GM19455 (cell line): ENCODE results near the gene AKR7A2.
"Not testable (repeated sequence)": the region's sequence is repeated elsewhere in the genome, so short reads cannot be mapped to it uniquely, and the experiment has no call there.

Experiments
- ATAC-seq: cut with Tn5 transposase; IDR thresholded peaks from one replicate; pipeline ENCODE4 v1.9.1; 2021; ENCODE audit not compliant: unreplicated experiment

The AKR7A2 gene

DNA sequence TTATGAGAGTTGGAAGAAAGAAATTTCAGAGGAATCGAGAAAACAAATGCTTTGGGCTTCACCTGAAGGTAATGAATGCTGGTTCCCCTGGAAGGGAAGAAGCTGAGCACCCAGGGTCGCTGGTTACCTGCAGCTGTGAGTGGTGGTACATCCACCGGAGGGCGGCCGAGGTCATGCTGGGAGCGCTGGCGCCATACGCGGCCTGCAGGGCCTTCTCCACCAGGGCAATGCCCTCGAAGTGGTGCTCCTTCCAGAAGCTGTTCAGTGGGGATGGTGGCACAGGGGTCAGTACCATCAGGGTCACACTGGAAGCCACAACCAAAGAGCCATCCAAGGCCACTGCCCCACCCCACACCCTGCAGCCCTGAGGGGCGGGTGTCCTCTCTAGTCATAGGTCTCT lies 43.5 kb downstream of the AKR7A2 start:
- no peak for ATAC-seq

GRCh38 chr1:19262744-19263143 lies 49.2 kb downstream of the AKR7A2 start:
- no peak for ATAC-seq

GRCh38 chr1:19262047-19262446 lies 49.9 kb downstream of the AKR7A2 start:
- no peak for ATAC-seq

DNA sequence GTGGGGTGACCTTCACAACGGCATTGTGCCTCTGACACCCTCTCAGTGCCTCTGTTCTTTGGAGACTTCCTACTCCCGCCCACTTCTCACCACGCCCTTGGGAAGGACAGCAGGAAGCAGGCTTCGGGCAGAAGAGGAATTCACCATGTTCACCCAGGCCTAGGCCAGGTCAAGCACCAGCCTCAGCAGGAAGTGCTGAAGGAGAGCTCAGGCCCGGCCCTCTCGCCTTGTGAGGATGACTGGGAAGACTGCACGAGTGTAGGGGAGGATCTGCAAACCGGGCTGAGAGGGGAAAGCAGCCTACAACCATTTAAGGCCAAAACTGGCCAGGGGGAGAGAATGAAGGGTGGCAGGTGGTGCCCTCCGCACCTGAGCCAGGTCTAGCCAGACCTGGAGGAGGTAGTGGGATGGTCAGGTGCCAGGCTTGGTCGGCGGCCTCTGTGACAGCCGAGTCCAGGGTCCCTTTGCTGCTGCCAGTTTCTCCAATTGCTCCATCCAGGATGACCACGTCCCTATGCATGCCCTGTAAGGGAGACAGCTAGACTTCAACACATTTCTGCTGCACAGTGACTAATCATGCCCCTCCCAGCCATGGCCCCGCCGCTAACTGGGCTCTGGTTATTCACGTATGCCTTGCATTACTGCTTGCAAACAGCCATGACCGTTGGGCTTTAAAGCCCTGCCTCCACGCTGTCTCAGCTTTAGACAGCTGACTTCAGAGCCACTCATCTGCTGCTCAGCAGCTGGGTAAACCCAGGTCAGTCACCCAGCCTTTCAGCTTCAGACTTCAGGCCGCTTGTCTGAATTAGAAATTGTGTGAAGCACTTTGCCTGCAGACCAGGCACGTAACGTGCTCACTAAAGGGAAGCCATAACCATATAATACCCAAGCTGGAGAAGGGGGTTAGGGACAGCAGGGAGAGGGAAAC lies 51.5 kb downstream of the AKR7A2 start:
- ATAC-seq: no peak

GRCh38 chr1:19258353-19258752 lies 53.6 kb downstream of the AKR7A2 start:
- no peak for ATAC-seq

GRCh38 chr1:19257178-19257914 lies 54.6 kb downstream of the AKR7A2 start:
- ATAC-seq: no peak

DNA sequence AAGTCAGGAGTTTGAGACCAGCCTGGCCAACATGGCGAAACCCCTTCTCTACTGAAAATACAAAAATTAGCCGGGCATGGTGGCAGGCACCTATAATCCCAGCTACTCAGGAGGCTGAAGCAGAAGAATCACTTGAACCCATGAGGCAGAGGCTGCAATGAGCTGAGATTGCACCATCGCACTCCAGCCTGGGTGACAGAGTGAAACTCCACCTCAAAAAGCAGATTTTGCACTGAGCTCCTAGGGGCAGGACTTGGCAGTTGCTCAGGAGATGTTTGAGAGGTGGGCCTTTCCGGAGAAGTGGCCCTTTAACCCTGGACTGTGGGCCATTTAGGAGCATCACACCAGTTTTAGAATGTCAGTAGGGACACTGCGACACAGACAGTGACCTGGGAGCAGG lies 55.6 kb downstream of the AKR7A2 start:
- not testable (repeated sequence) for ATAC-seq

DNA sequence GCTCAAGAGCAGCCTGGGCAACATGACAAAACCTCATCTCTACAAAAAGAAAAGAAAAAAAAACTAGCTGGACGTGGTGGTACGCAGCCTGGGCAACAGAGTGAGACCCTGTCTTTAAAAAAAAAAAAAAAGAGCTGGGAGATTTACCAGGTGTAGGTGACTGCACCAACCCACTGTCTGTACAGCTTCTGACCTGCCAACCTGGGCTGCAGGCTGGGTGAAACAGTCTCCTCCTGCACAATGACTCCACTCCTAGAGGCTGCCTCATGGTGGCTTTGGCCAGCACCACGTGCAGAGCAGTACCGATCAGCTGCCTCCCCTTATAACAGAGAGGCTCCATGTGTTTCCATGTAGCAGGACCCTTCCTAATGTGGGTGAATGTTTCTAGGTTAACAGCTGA lies 56.7 kb downstream of the AKR7A2 start:
- ATAC-seq: no peak

- ATAC-seq: no peak
Observed at GRCh38 chr1:19254416-19254815, 57.5 kb downstream of the AKR7A2 start.
